Measurements from ENCODE around the gene PRKCZ.

DNA sequence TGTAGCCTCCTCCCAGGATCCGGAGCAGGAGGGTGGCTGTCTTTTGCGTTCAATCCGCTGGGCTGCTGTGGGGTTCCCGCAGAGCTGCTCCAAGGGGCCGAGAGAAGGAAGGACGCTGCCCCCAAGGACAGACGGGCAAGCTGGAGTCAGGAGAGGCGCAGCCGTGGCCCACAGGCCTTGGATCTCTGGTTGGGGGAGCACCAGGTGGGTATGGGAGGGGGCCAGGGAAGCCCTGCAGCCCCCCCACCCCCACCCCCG is 162.0 kb downstream of the PRKCZ start:
- TF ChIP-seq CTCF (IDR thresholded peaks at IDR 0.05) (no peak), POLR2A (IDR thresholded peaks at IDR 0.05) (no peak), POLR2AphosphoS5 (IDR thresholded peaks at IDR 0.05; ENCODE audit: insufficient read depth in 1 of 2, low read depth in 1 of 2) (no peak)

Data from vagina (tissue), 2 donors.